DMS53 treated with DMSO at 0.1 percent for 48 hours (cell line): Measurements from ENCODE around the gene CREB5.

Experiments
- DNase-seq: peaks from one replicate; lab custom pipeline; 2025; ENCODE audit not compliant: unreplicated experiment; lab: John Stamatoyannopoulos, UW

CREB5 gene

GRCh38 chr7:28729727-28730126 is 317.4 kb downstream of the CREB5 start:
- DNase-seq = no peak

DNA sequence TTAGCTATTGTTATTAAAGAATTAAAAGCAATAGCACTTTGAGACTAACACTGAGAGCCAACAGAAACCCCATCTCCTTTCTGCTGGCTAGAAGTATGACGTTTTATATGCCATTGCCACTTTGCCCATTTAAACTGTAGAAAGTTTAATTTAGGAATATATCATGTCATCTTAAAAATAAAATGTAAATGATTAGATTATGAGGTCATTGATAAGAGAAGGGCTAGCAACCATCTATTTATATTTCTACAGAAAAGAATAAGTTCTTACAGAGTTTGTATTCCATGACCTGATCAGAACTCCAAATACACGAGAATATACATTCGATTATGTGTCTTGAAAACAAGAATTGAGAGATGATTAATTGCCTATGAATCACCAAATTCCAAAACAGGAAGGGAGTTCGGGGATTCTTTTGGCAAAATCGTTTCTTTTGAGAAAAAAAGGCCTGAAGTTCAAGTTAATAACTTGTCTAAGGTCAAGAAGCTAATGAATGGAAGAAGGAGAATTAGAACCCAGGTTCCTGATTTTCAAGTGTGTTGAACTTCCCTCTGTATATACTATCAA is 318.9 kb downstream of the CREB5 start:
- no peak for DNase-seq

- DNase-seq = peak; percentile 52
Observed at GRCh38 chr7:28732071-28732869, 320.0 kb downstream of the CREB5 start.

- DNase-seq = no peak
Observed at GRCh38 chr7:28733035-28733434, 320.7 kb downstream of the CREB5 start.

GRCh38 chr7:28738412-28738811 is 326.1 kb downstream of the CREB5 start:
- DNase-seq = no peak

- no peak for DNase-seq
Observed at GRCh38 chr7:28739128-28739527, 326.8 kb downstream of the CREB5 start.

DNA sequence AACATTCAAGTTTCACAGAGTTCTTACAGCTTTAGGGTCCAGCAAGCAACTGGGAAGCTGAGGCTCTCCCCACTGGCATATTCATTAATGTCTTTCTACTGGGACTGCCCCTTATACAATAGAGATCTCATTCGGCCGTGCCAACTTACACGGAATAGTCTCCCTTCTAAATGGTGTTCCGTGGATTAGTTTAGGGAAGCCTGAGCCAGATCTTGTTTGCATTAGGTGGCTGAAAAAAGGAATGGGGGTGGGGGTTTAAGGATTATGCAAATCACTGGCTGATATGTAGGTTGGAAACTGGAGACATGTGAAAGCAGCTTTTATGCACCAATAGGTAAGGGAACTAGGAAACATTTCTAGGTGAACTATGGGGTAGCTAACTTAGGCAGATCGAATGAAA is 327.5 kb downstream of the CREB5 start:
- no peak for DNase-seq

DNA sequence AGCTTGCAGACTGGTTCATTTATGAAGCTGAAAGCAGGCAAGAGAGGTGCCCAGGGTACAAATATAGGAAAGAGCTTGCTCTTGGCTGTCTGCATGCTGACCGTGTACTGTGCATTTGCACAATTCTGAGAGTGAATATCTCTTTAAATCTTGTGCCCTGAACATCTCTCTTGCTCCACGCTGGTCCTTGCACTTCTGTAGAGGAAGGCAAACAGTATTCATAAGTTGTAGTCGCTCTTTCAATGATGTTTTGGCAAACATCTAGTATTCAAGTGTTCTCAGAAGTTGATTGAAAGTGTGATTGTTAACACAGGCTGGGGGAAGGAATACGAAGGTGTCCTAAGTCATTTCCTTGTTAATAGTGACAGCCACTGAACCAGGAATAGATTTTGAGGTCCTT is 332.6 kb downstream of the CREB5 start:
- no peak for DNase-seq

DNA sequence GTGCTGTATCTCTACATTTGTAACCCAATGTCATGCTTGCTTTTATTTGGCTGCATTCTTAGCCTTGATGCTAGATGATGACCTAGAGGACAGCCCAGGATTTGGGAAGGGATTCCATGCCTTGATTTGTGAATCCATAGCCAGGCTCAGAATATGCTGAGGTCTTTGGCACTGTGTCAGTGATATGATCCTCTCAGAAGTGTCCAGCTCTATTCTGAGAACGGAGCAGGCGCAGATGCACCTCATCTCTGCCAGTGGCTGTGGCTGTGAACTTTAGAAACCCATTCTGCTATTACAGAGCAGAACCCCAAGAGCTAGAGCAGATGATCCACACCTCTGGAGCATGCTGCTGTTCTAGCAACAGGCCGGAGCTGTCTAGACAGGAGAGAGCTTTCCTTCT is 333.0 kb downstream of the CREB5 start:
- DNase-seq = no peak

DNA sequence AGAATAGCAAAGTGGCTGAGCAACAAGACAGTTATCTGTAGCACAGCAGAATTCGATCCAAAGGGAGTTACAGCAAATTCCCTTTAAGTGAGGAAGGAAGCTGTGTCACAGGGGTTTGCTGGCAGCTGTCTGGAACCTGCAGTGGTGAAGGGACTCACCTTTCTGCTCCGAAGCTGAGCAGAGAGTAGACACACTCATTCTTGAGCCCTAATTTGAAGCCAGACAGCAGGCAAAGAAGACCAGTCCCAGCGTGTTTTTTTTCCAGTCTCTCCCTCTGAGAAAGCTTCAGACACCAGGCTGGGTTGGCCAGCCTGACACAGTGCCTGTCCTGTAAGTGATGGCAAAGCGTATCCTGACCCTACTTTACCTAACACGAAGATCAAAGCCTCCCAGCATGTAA is 335.1 kb downstream of the CREB5 start:
- DNase-seq = no peak

- DNase-seq = no peak
Observed at GRCh38 chr7:28747854-28748253, 335.5 kb downstream of the CREB5 start.

DNA sequence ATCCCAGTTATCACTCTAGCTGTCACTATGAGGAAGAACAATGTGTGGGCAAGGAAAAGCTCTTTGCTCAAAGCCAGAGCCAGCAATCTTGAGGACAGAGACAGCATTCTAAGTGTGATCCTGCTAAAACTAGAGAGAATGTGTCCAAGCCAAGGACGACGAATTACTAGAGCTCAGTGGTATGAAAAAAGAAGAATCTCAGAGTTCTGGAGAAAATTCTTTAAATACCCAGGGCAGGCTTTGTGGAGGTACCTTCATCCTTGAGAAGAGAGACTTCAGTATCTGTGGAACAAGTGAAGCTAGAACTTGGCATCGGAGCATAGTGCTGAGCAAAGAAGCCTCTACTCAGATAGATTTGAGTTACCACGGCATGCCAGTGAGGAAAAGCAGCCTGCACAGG is 336.0 kb downstream of the CREB5 start:
- no peak for DNase-seq

DNA sequence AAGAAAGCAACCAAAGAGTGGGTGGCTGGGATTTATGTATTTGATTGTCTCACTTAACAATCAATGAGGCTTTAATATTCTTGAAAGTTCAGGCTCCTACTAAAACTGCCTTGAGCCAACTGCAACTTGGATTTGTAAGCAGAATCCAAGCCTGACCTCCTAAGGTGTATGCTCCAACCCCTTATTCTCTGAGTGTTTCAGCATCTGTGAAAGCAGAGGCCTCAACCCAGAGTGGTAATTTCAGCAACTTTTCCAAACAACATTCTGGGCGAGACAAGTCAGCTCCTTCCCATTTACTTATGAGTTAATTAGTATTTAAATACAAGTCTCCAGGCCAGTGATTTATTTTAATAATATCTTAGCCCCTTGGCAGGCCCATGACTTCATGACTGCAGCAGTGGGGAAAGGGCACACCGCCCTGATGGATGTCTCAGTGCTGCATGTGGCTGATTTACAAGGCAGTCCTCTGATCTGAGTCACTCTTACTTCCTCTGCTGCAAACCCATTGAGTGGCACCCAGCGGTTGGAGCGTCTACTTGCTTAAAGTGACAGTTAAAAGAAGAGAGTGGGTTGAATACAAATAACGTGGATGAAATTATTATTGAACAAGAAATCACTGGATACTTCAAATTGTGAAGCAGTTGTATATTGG is 336.7 kb downstream of the CREB5 start:
- no peak for DNase-seq

GRCh38 chr7:28749638-28750037 is 337.3 kb downstream of the CREB5 start:
- no peak for DNase-seq

DNA sequence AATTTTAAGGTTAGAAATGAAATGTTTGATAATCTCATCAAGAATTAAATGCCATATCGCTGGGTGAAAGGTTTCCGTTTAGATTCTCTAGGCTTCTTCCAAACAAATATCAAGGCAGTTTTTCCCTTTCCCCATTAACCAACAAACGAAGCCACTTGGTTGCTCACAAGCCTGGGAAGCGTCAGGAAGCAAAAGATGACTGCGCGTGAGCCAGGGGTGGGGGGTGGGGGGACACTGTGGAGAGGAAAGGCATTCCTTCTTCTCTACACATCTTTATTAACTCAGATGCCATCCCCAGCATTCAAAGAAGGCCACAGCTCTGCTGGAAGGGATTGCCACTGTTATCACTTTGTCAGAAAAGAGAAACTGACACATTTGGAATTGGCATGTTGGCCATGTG is 338.7 kb downstream of the CREB5 start:
- DNase-seq = no peak

DNA sequence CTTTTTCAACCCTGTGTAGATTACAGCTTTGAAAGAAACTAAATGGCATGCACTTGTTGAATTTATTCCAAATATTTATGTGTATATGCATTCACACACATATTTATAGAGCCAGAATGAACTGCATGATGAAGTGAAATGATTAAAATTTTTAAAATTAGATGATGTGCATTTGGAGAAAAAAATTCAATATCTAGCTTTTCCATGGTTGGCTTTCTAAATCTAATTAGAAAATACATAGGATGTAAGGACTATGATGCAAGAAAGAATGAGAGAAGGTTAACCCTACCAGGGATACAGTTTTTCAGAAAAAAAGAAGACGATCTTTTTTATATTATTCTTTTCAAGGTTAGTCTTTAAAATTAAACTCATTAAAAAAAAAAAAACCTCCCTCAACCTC is 341.3 kb downstream of the CREB5 start:
- no peak for DNase-seq

- no peak for DNase-seq
Observed at GRCh38 chr7:28754027-28754426, 341.7 kb downstream of the CREB5 start.

DNA sequence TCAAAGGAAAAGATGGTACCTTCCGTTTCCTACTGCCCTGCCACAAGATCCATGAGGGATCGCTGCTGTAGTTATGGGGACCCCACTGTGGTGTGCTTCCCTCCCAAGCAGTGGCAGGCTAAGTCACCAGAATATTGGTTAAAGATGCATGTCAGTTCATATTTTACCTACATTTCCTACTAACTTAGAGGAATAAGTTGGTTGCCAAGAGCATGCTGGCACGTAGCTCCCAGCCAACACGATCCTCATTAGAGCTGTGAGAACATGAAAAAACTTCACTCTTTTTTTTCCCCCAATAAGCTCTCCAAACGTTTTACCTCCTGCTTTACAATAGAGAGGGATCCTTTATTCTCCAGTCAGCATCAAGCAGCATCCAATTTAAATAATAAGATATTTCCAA is 342.1 kb downstream of the CREB5 start:
- no peak for DNase-seq

GRCh38 chr7:28755255-28755654 is 342.9 kb downstream of the CREB5 start:
- DNase-seq = no peak

GRCh38 chr7:28758186-28758585 is 345.9 kb downstream of the CREB5 start:
- DNase-seq = no peak

DNA sequence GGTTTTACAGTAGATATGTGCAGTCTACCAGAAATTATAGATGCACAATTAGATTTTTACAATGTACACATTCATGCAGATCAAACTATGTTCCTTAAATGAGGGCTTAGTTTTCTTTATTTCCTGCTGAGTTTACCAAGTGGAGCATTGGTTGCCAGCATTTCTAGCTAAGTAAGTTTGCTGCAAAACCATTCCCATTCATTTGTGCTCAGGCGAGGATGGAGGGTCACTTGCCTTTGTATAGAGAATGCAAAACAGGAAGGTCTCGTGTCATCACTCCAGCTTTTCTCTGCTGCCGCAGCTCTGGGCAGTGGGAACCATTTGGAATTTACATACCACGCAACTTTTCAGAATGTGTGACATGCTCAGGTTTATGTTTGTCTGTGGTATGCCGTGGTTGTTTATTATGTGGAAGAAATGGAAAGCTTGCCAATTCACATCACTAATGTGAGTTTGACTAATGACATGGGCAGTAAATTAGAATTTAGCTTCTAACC is 347.2 kb downstream of the CREB5 start:
- DNase-seq = no peak

GRCh38 chr7:28761505-28761904 is 349.2 kb downstream of the CREB5 start:
- DNase-seq = no peak
